Measurements from ENCODE around the gene GABPB2.
A peak's percentile ranks its signal among the peaks of the same experiment; 100 is the strongest.

GABPB2 gene

GRCh38 chr1:151070474-151071276 lies at the start of gene GABPB2:
TSS of gene GABPB2 (plus strand) at chr1:151070761. CDS start at chr1:151088190, 17,429 bp downstream.
- peak within 1 kb of the TSS; percentile 95 to 99 for H3K9ac ChIP-seq (ENCODE audit: low read length in 2 of 2)
- no peaks in the 10 kb centered on the region for H3K27me3 ChIP-seq (ENCODE audit: control insufficient read depth in 1 of 2, insufficient read depth in 2 of 2, low read length in 2 of 2)
- peak within 1 kb of the TSS; percentile 100 for H3K27ac ChIP-seq (ENCODE audit: low read length)
- peaks cover 12% of the 10 kb centered on the region for H3K4me1 ChIP-seq (ENCODE audit: control insufficient read depth, insufficient read depth, low read length)
- H3K36me3 ChIP-seq (ENCODE audit: control insufficient read depth in 2 of 2, insufficient read depth in 2 of 2, low read length in 2 of 2) = peaks cover 0 to 5% of the 10 kb centered on the region in 2 donors
- H3K4me3 ChIP-seq (ENCODE audit: low read length in 2 of 2) = peak within 1 kb of the TSS; percentile 75 to 97
- no peaks in the 10 kb centered on the region for H3K9me3 ChIP-seq (ENCODE audit: control insufficient read depth in 2 of 2, low read length in 2 of 2)

GRCh38 chr1:151024540-151025146 lies 45.9 kb upstream of the GABPB2 start:
- peak overlapping the region; percentile 11 for H3K27ac ChIP-seq (ENCODE audit: low read length)
- peaks cover 7% of the 10 kb centered on the region for H3K4me1 ChIP-seq (ENCODE audit: control insufficient read depth, insufficient read depth, low read length)
- H3K36me3 ChIP-seq (ENCODE audit: control insufficient read depth in 2 of 2, insufficient read depth in 2 of 2, low read length in 2 of 2) = peaks cover 8 to 13% of the 10 kb centered on the region in 2 donors
- H3K9me3 ChIP-seq (ENCODE audit: control insufficient read depth in 2 of 2, low read length in 2 of 2) = no peaks in the 10 kb centered on the region
- H3K4me3 ChIP-seq (ENCODE audit: low read length in 2 of 2) = peak overlapping the region in 1 of 2 donors; percentile 22
- H3K27me3 ChIP-seq (ENCODE audit: control insufficient read depth in 1 of 2, insufficient read depth in 2 of 2, low read length in 2 of 2) = no peaks in the 10 kb centered on the region
- peak overlapping the region in 1 of 2 donors; percentile 30 for H3K9ac ChIP-seq (ENCODE audit: low read length in 2 of 2)

- Histone ChIP-seq H3K36me3 (ENCODE audit: control insufficient read depth in 2 of 2, insufficient read depth in 2 of 2, low read length in 2 of 2) (peaks cover 21 to 22% of the 10 kb centered on the region in 2 donors), H3K27me3 (ENCODE audit: control insufficient read depth in 1 of 2, insufficient read depth in 2 of 2, low read length in 2 of 2) (no peaks in the 10 kb centered on the region), H3K27ac (ENCODE audit: low read length) (no peak overlapping the region), H3K9me3 (ENCODE audit: control insufficient read depth in 2 of 2, low read length in 2 of 2) (no peaks in the 10 kb centered on the region), H3K4me3 (ENCODE audit: low read length in 2 of 2) (no peak overlapping the region), H3K4me1 (ENCODE audit: control insufficient read depth, insufficient read depth, low read length) (peaks cover 7% of the 10 kb centered on the region), H3K9ac (ENCODE audit: low read length in 2 of 2) (no peak overlapping the region)
Measured at GRCh38 chr1:151026460-151026859, 44.1 kb upstream of the GABPB2 start.

- Histone ChIP-seq H3K9me3 (ENCODE audit: control insufficient read depth in 2 of 2, low read length in 2 of 2) (no peaks in the 10 kb centered on the region), H3K9ac (ENCODE audit: low read length in 2 of 2) (no peak overlapping the region), H3K27me3 (ENCODE audit: control insufficient read depth in 1 of 2, insufficient read depth in 2 of 2, low read length in 2 of 2) (no peaks in the 10 kb centered on the region), H3K4me1 (ENCODE audit: control insufficient read depth, insufficient read depth, low read length) (no peaks in the 10 kb centered on the region), H3K36me3 (ENCODE audit: control insufficient read depth in 2 of 2, insufficient read depth in 2 of 2, low read length in 2 of 2) (peaks cover 36% of the 10 kb centered on the region in 2 donors), H3K4me3 (ENCODE audit: low read length in 2 of 2) (no peak overlapping the region), H3K27ac (ENCODE audit: low read length) (no peak overlapping the region)
Measured at GRCh38 chr1:151032164-151032563, 38.4 kb upstream of the GABPB2 start.

GRCh38 chr1:151035167-151035566 lies 35.4 kb upstream of the GABPB2 start:
- H3K27ac ChIP-seq (ENCODE audit: low read length) = no peak overlapping the region
- H3K9me3 ChIP-seq (ENCODE audit: control insufficient read depth in 2 of 2, low read length in 2 of 2) = no peaks in the 10 kb centered on the region
- H3K36me3 ChIP-seq (ENCODE audit: control insufficient read depth in 2 of 2, insufficient read depth in 2 of 2, low read length in 2 of 2) = peaks cover 25 to 26% of the 10 kb centered on the region in 2 donors
- H3K4me3 ChIP-seq (ENCODE audit: low read length in 2 of 2) = no peak overlapping the region
- H3K4me1 ChIP-seq (ENCODE audit: control insufficient read depth, insufficient read depth, low read length) = no peaks in the 10 kb centered on the region
- no peaks in the 10 kb centered on the region for H3K27me3 ChIP-seq (ENCODE audit: control insufficient read depth in 1 of 2, insufficient read depth in 2 of 2, low read length in 2 of 2)
- no peak overlapping the region for H3K9ac ChIP-seq (ENCODE audit: low read length in 2 of 2)

- Histone ChIP-seq H3K4me3 (ENCODE audit: low read length in 2 of 2) (no peak within 1 kb of the TSS), H3K27ac (ENCODE audit: low read length) (no peak within 1 kb of the TSS), H3K9ac (ENCODE audit: low read length in 2 of 2) (no peak within 1 kb of the TSS), H3K27me3 (ENCODE audit: control insufficient read depth in 1 of 2, insufficient read depth in 2 of 2, low read length in 2 of 2) (no peaks in the 10 kb centered on the region), H3K4me1 (ENCODE audit: control insufficient read depth, insufficient read depth, low read length) (no peaks in the 10 kb centered on the region), H3K36me3 (ENCODE audit: control insufficient read depth in 2 of 2, insufficient read depth in 2 of 2, low read length in 2 of 2) (peaks cover 17 to 19% of the 10 kb centered on the region in 2 donors), H3K9me3 (ENCODE audit: control insufficient read depth in 2 of 2, low read length in 2 of 2) (no peaks in the 10 kb centered on the region)
Measured at GRCh38 chr1:151036356-151036755, 34.2 kb upstream of the GABPB2 start, which contains the start of gene BNIPL. TSS of gene BNIPL (plus strand) at chr1:151036586. CDS start at chr1:151036726, 140 bp downstream.

- Histone ChIP-seq H3K27ac (ENCODE audit: low read length) (no peak overlapping the region), H3K4me3 (ENCODE audit: low read length in 2 of 2) (no peak overlapping the region), H3K9me3 (ENCODE audit: control insufficient read depth in 2 of 2, low read length in 2 of 2) (no peaks in the 10 kb centered on the region), H3K4me1 (ENCODE audit: control insufficient read depth, insufficient read depth, low read length) (no peaks in the 10 kb centered on the region), H3K9ac (ENCODE audit: low read length in 2 of 2) (no peak overlapping the region), H3K36me3 (ENCODE audit: control insufficient read depth in 2 of 2, insufficient read depth in 2 of 2, low read length in 2 of 2) (peaks cover 14 to 16% of the 10 kb centered on the region in 2 donors), H3K27me3 (ENCODE audit: control insufficient read depth in 1 of 2, insufficient read depth in 2 of 2, low read length in 2 of 2) (no peaks in the 10 kb centered on the region)
Measured at GRCh38 chr1:151037032-151037431, 33.5 kb upstream of the GABPB2 start.

GRCh38 chr1:151039521-151039920 lies 31.0 kb upstream of the GABPB2 start:
- peaks cover 8% of the 10 kb centered on the region in 2 donors for H3K36me3 ChIP-seq (ENCODE audit: control insufficient read depth in 2 of 2, insufficient read depth in 2 of 2, low read length in 2 of 2)

GRCh38 chr1:151043163-151043562 lies 27.4 kb upstream of the GABPB2 start:
- Histone ChIP-seq H3K36me3 (ENCODE audit: control insufficient read depth in 2 of 2, insufficient read depth in 2 of 2, low read length in 2 of 2) (no peaks in the 10 kb centered on the region), H3K27ac (ENCODE audit: low read length) (no peak overlapping the region), H3K9me3 (ENCODE audit: control insufficient read depth in 2 of 2, low read length in 2 of 2) (no peaks in the 10 kb centered on the region), H3K9ac (ENCODE audit: low read length in 2 of 2) (no peak overlapping the region), H3K27me3 (ENCODE audit: control insufficient read depth in 1 of 2, insufficient read depth in 2 of 2, low read length in 2 of 2) (no peaks in the 10 kb centered on the region), H3K4me1 (ENCODE audit: control insufficient read depth, insufficient read depth, low read length) (peaks cover 6% of the 10 kb centered on the region), H3K4me3 (ENCODE audit: low read length in 2 of 2) (no peak overlapping the region)

More at GRCh38 chr1:151039521-151039920, 31.0 kb upstream of the GABPB2 start:
- H3K27me3 ChIP-seq (ENCODE audit: control insufficient read depth in 1 of 2, insufficient read depth in 2 of 2, low read length in 2 of 2) = no peaks in the 10 kb centered on the region
- H3K4me1 ChIP-seq (ENCODE audit: control insufficient read depth, insufficient read depth, low read length) = no peaks in the 10 kb centered on the region
- H3K4me3 ChIP-seq (ENCODE audit: low read length in 2 of 2) = no peak overlapping the region
- H3K9ac ChIP-seq (ENCODE audit: low read length in 2 of 2) = no peak overlapping the region
- H3K27ac ChIP-seq (ENCODE audit: low read length) = no peak overlapping the region
- H3K9me3 ChIP-seq (ENCODE audit: control insufficient read depth in 2 of 2, low read length in 2 of 2) = no peaks in the 10 kb centered on the region

GRCh38 chr1:151047591-151047924 lies 23.0 kb upstream of the GABPB2 start, which contains the start of gene C1orf56:
TSS of gene C1orf56 (plus strand) at chr1:151047751. CDS start at chr1:151047848, 97 bp downstream.
- Histone ChIP-seq H3K4me1 (ENCODE audit: control insufficient read depth, insufficient read depth, low read length) (peaks cover 16% of the 10 kb centered on the region), H3K9me3 (ENCODE audit: control insufficient read depth in 2 of 2, low read length in 2 of 2) (no peaks in the 10 kb centered on the region), H3K4me3 (ENCODE audit: low read length in 2 of 2) (peak within 1 kb of the TSS; percentile 86 to 91), H3K27ac (ENCODE audit: low read length) (peak within 1 kb of the TSS; percentile 88), H3K36me3 (ENCODE audit: control insufficient read depth in 2 of 2, insufficient read depth in 2 of 2, low read length in 2 of 2) (peaks cover 9 to 10% of the 10 kb centered on the region in 2 donors), H3K27me3 (ENCODE audit: control insufficient read depth in 1 of 2, insufficient read depth in 2 of 2, low read length in 2 of 2) (no peaks in the 10 kb centered on the region), H3K9ac (ENCODE audit: low read length in 2 of 2) (peak within 1 kb of the TSS; percentile 76 to 88)

All from stomach smooth muscle (tissue), 2 donors.